Immature natural killer cell (primary cell): ENCODE data around the gene MIPEP. TPM values are rescaled to one million over a fixed set of nuclear protein-coding genes. Genes with fewer than 3 reads are reported as not detected.

ENCODE experiments used
- DNase-seq, 3 donors: peaks; one replicate each; pipeline ENCODE4 v3.0.0; 2022; ENCODE audit warnings: mixed read lengths in 1 of 3
- H3K27ac Mint-ChIP-seq, 6 donors: one replicate each; pipeline ENCODE4 v1.8.0; 2020; ENCODE audit warnings: mixed read lengths in 6 of 6, mild to moderate bottlenecking in 5 of 6, inconsistent platforms in 4 of 6, moderate library complexity in 3 of 6
- H3K27me3 Mint-ChIP-seq, 3 donors: one replicate each; pipeline ENCODE4 v1.8.0; 2020 to 2021; ENCODE audit warnings: low read depth in 3 of 3, mild to moderate bottlenecking in 3 of 3, mixed read lengths in 3 of 3, moderate library complexity in 3 of 3, inconsistent platforms in 1 of 3
- H3K36me3 Mint-ChIP-seq, 3 donors: one replicate each; pipeline ENCODE4 v1.8.0; 2020; ENCODE audit warnings: mixed read lengths in 3 of 3, inconsistent platforms in 2 of 3, mild to moderate bottlenecking in 2 of 3
- H3K4me1 Mint-ChIP-seq, 2 donors: one replicate each; pipeline ENCODE4 v1.8.0; 2020; ENCODE audit warnings: inconsistent platforms in 2 of 2, mild to moderate bottlenecking in 2 of 2, mixed read lengths in 2 of 2, moderate library complexity in 1 of 2
- H3K4me3 Mint-ChIP-seq, 5 donors: one replicate each; pipeline ENCODE4 v1.8.0; 2020; ENCODE audit warnings: mild to moderate bottlenecking in 5 of 5, mixed read lengths in 5 of 5, inconsistent platforms in 3 of 5, moderate library complexity in 3 of 5
- H3K9me3 Mint-ChIP-seq, 6 donors: one replicate each; pipeline ENCODE4 v1.8.0; 2020; ENCODE audit warnings: mild to moderate bottlenecking in 6 of 6, mixed read lengths in 6 of 6, inconsistent platforms in 4 of 6, moderate library complexity in 3 of 6
- polyA plus RNA-seq, 3 donors: library from polyadenylated mRNA; unstranded; fragments of 300-500 nt; fragmentation: Illumina TruSeq; gene quantifications; one replicate each; pipeline ENCODE4 v1.2.3, GENCODE V29; 2021

Gene MIPEP
- polyA plus RNA-seq, 3 donors from 2014 or later: 9.3 to 20.5 (median 14.3) TPM

DNA sequence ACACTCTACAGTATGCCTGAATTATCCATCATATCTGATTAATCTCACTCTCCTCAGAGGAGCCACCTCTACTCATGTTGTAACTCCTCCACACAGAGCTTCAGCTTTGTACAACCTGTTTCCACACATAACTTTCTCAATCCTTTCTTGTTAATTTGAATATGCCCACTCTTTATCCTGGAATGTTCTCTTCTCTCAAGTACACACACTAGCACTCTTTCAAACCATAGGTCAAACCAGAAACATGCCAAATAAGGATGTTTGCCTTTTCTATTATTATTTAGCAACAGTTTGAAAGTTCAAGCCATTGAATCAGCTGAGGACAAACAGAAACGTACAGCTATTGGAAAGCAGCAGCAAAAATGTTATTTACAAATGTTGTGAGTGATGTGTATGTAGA, 110.3 kb downstream of the MIPEP start:
- H3K4me1 Mint-ChIP-seq: peaks cover 3 to 10% of the 10 kb centered on the region in 2 donors
- H3K36me3 Mint-ChIP-seq: peaks cover 3 to 20% (median 9%) of the 10 kb centered on the region in 3 donors
- DNase-seq: no peak
- no peak overlapping the region for H3K27ac Mint-ChIP-seq
- no peaks in the 10 kb centered on the region for H3K27me3 Mint-ChIP-seq
- H3K4me3 Mint-ChIP-seq: no peak overlapping the region
- no peaks in the 10 kb centered on the region for H3K9me3 Mint-ChIP-seq

DNA sequence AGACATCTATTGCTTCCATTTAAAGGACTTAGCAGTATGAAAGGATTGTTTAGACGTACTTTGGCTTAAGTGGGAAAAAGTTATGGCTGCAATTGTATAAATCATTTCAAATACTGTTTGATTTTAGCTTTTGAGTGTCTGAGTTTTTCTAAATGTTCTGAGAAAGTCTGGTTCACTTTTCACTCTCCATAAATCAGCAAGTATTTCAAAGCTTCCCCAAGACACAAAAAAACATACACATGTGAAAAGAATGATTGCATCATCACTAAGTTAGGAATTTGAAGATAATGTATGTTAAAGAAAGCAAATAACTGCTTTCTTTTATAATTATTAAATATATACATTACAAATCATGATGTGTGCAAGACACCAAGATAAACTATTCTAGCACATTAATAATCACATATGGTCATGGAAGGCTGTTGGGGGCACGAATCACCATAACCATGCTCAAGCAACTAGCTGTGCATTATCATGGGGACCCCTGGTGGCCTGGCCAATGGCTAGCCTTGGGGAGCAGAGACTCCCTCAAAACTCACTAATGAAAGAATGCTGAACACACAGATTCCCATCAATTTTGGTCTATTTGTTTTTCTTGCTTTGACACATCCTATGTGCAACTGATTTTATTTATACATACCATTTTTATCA, 111.1 kb downstream of the MIPEP start:
- peaks cover 3 to 10% of the 10 kb centered on the region in 2 donors for H3K4me1 Mint-ChIP-seq
- peaks cover 3 to 14% (median 9%) of the 10 kb centered on the region in 3 donors for H3K36me3 Mint-ChIP-seq
- no peak overlapping the region for H3K4me3 Mint-ChIP-seq
- no peaks in the 10 kb centered on the region for H3K27me3 Mint-ChIP-seq
- DNase-seq: no peak
- H3K27ac Mint-ChIP-seq: no peak overlapping the region
- H3K9me3 Mint-ChIP-seq: no peaks in the 10 kb centered on the region

DNA sequence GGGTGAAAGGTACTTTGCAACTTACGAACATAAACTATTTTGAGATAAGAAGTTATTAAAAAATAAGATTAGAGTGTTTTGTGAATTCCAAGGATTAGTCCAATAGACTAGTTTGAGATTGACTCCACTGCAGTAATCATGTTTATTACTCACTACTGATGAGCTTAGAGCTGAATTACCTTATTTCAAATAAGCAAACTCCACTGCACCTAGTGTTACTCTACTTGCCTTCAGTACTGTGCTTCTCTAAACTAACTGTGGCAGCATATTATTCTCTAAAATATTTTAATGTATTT, 111.7 kb downstream of the MIPEP start:
- Mint-ChIP-seq H3K4me3 (no peak overlapping the region), H3K4me1 (peaks cover 3 to 10% of the 10 kb centered on the region in 2 donors), H3K9me3 (no peaks in the 10 kb centered on the region), H3K27me3 (no peaks in the 10 kb centered on the region), H3K36me3 (peaks cover 3 to 14% (median 8%) of the 10 kb centered on the region in 3 donors), H3K27ac (no peak overlapping the region)
- DNase-seq: no peak

DNA sequence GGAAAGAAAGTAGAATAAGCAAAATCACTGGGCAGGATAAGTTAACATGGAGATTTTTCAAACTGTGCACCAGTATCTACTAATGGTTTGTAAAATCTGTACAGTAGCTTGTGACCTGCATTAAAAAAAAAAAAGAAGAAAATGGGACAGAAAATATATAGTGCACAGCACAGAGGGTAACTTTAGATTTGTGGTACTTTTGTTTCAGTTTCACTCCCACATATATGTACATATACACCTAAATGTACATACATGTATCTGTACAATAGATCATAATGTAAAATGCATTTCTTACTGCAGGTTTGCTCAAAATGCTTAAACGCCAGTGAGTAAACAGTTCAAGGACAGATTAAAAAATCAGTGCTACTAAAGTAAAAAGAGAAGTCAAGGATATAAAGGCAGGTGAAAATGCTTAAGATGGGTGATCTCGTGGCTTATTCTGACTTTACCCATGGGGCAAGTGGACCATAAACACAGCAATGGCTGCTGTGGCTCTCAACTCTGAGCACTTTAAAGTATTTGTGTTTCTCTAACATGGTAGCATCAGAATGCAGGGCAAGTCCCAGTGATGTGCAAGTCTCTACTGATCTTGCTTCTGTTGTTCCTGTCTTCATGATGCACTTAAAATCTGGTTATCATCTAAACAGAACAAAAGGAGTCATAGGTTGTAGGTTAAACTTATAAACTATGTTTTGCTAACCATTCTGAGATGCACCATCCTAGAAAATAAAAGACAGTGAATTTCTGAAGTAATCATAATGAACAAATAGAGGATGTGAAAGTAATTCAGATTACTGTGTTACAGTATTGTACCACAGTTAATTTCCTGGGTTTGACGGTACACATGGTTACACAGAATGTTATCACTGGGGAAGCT, 112.3 kb downstream of the MIPEP start:
- Mint-ChIP-seq H3K9me3 (no peaks in the 10 kb centered on the region), H3K4me3 (no peak overlapping the region), H3K4me1 (peaks cover 3 to 10% of the 10 kb centered on the region in 2 donors), H3K27ac (no peak overlapping the region), H3K27me3 (no peaks in the 10 kb centered on the region), H3K36me3 (peaks cover 3 to 14% (median 4%) of the 10 kb centered on the region in 3 donors)
- DNase-seq: no peak

DNA sequence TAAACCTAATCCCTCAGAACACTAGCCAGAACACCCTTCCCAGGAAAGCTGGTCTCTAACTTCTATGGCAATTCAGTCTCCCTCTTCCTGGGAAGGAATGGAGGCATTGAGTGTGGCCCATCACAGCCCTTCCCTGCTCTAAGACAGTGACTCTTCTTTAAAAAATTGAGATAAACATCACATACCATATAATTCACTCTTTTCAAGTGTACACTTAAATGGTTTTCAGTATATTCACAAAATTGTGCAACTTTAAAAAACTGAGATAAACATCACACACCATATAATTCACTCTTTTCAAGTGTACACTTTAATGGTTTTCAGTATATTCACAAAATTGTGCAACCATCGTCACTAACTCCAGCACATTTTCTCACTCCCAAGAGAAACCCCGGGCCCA, 116.5 kb downstream of the MIPEP start:
- H3K36me3 Mint-ChIP-seq: peaks cover 0 to 9% (median 4%) of the 10 kb centered on the region in 3 donors
- DNase-seq: no peak
- H3K9me3 Mint-ChIP-seq: no peaks in the 10 kb centered on the region
- H3K4me3 Mint-ChIP-seq: no peak overlapping the region
- H3K27ac Mint-ChIP-seq: no peak overlapping the region
- no peaks in the 10 kb centered on the region for H3K27me3 Mint-ChIP-seq
- peaks cover 2 to 16% of the 10 kb centered on the region in 2 donors for H3K4me1 Mint-ChIP-seq

DNA sequence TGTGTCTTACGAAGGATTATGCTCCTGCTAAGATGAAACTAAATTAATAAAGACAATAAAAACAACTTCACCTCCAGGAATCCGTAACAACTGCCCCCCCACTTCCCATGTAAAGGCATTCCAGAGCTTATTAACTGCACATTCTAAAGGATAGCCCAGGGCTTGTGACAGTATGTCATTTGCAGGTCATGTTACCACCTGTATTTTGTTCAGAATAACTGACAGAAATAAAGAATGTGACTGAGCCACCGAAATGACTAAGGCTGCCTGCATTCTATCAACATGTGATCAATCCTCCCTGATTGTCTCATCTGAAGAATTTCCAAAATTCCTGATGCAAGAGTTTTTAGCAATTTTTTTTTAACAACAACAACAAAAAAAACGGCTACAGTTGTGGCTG, 117.2 kb downstream of the MIPEP start:
- Mint-ChIP-seq H3K4me3 (no peak overlapping the region), H3K4me1 (peaks cover 2 to 13% of the 10 kb centered on the region in 2 donors), H3K36me3 (peaks cover 0 to 9% (median 4%) of the 10 kb centered on the region in 3 donors), H3K9me3 (no peaks in the 10 kb centered on the region), H3K27me3 (no peaks in the 10 kb centered on the region), H3K27ac (no peak overlapping the region)
- DNase-seq: no peak

DNA sequence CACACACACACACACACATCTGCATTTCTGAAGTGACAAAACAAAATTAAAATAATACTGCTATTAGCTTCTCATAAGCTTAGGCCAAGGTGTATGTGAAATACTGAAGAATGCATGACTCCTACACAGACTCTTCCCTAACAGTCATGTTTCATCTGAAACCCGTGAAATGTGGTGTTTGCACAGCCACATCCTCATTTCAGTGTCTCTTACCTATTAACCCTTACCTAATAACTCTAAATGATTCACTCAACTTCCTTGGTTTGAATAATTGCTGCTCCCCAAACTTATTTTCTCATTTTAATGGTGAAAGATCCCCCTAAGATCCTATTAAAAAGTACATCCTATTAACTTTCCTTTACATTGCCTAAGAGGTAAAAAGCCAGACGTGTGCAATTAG, 117.6 kb downstream of the MIPEP start:
- Mint-ChIP-seq H3K36me3 (peaks cover 0 to 9% (median 4%) of the 10 kb centered on the region in 3 donors), H3K9me3 (no peaks in the 10 kb centered on the region), H3K4me1 (peaks cover 2 to 9% of the 10 kb centered on the region in 2 donors), H3K27me3 (no peaks in the 10 kb centered on the region), H3K4me3 (no peak overlapping the region), H3K27ac (no peak overlapping the region)
- no peak for DNase-seq

DNA sequence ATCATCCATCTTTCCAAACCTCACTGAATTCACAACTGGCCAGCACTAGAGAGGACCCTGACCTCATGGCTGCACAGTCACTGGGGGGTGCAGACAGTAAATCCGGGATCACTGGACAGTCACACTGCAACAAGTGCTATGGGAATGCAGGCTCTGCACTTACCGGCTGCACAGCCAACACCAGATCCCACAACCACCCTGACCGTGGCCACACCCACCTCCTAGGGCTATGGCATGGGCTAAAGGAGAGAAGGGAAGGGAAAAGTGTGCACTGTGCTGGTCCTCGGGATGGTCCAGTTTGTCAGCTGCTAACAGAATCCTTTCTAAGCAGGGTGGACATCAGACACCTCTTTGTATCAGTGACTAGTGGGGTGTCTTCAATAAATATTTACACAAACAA, 118.2 kb downstream of the MIPEP start:
- no peaks in the 10 kb centered on the region for H3K27me3 Mint-ChIP-seq

DNA sequence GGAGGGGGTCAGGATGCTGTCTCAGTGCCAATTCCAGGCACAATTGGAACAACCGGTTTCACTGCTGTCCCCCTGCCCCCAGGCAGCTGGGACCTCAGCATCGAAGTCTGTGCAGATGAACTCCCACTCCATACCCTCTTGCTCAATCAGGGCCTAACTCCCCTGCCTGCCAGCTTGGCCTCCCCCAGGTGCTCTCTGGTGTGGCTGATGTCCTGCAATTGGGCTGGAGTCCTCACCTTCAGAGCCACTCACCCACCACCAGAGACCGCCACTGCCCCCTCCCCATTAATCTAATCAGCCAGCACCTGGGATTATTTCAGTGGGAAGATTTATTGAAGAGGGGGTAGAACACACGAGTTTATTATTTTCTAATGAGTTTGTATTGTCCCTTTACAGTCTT, 118.8 kb downstream of the MIPEP start:
- Mint-ChIP-seq H3K36me3 (peaks cover 0 to 6% (median 3%) of the 10 kb centered on the region in 3 donors), H3K4me3 (no peak overlapping the region), H3K4me1 (peaks cover 2 to 6% of the 10 kb centered on the region in 2 donors), H3K9me3 (no peaks in the 10 kb centered on the region), H3K27ac (no peak overlapping the region), H3K27me3 (no peaks in the 10 kb centered on the region)
- DNase-seq: no peak

More for the DNA sequence above, 118.2 kb downstream of the MIPEP start:
- Mint-ChIP-seq H3K4me3 (no peak overlapping the region), H3K4me1 (peaks cover 2 to 6% of the 10 kb centered on the region in 2 donors), H3K9me3 (no peaks in the 10 kb centered on the region), H3K36me3 (peaks cover 2 to 6% (median 2%) of the 10 kb centered on the region in 3 donors), H3K27ac (no peak overlapping the region)
- no peak for DNase-seq

DNA sequence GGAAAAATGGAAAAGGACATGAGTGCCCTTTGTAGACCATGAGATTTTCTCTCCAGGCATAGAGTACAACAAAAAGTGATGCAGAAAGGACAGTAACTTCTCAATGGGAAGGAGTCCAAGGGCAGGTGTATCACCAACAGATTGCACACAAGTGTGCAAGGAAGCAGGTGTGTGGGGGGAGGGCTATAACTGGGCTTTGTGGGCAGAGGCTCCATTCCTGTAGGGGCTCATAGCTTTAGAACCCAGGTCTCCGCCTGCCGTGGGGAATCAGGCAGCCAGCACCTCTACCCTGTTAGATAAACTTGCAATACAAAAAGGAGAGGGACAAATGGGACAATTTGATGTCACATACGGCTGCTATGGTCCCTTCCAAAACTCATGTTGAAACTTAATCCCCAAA, 119.8 kb downstream of the MIPEP start:
- Mint-ChIP-seq H3K27ac (no peak overlapping the region), H3K4me3 (no peak overlapping the region), H3K9me3 (no peaks in the 10 kb centered on the region), H3K36me3 (peaks cover 0 to 3% (median 0%) of the 10 kb centered on the region in 3 donors), H3K4me1 (peaks cover 2 to 6% of the 10 kb centered on the region in 2 donors), H3K27me3 (no peaks in the 10 kb centered on the region)
- no peak for DNase-seq

DNA sequence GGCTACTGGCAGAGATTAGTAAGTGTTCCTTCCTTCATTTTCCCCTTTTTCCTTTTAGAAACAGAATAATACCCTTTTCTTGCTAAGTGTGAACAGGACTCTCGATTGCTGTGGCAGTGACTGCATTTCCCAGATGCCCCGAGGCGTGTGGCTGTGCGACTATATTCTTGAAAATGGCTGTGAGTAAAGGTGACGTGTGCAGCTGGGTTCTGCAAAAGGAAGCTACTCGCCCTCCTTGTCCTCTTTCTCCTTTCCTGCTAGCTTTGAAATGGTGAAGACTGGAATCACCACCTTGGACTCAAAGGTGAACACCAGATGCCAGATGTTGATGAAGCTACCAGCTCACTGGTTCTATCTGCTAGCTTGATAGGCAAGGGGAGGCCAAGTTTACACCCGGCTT, 121.4 kb downstream of the MIPEP start:
- no peak for DNase-seq
- no peak overlapping the region for H3K27ac Mint-ChIP-seq
- H3K27me3 Mint-ChIP-seq: no peaks in the 10 kb centered on the region
- no peak overlapping the region for H3K4me3 Mint-ChIP-seq
- peaks cover 0 to 3% (median 0%) of the 10 kb centered on the region in 3 donors for H3K36me3 Mint-ChIP-seq
- H3K9me3 Mint-ChIP-seq: no peaks in the 10 kb centered on the region
- H3K4me1 Mint-ChIP-seq: peaks cover 2 to 6% of the 10 kb centered on the region in 2 donors

DNA sequence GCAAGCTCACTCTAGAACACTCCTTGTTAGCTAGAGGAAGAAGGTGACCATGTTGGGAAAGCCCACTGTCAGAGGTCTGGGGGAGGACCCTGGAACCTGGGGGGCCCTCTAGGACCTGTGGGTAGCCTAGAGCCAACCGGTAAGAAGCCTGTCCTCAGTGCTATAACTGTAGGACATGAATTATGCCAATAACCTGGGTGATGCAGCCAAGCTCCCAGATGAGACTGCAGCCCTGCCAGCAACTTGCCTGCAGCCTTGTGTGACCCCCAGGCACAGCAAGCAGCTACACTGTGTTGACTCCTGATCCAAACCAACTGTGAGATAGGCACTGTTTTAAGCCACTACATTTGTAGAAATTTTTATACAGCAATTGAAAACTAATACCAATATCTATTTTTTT, 122.3 kb downstream of the MIPEP start:
- peaks cover 0 to 3% (median 0%) of the 10 kb centered on the region in 3 donors for H3K36me3 Mint-ChIP-seq
- no peak for DNase-seq
- H3K4me1 Mint-ChIP-seq: peaks cover 2 to 6% of the 10 kb centered on the region in 2 donors
- H3K27ac Mint-ChIP-seq: no peak overlapping the region
- H3K27me3 Mint-ChIP-seq: no peaks in the 10 kb centered on the region
- no peak overlapping the region for H3K4me3 Mint-ChIP-seq
- H3K9me3 Mint-ChIP-seq: no peaks in the 10 kb centered on the region

DNA sequence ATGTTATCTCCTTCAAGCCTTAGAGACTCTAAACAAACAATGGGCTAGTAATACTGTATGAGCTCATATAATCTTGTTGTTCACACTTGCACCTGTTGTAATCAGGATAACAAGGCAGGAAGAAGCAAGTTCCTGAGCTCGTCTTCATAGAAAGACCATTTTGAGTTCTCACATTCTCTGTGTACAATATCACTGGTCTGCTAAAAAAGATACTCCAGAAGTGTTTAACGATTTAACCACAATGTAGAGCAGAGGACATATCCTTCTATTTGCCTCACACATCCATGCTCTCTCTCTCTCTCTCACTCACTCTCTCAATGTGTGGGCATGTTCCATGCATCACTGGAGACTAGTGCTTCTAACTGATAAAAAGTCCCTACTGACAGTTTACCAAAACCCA, 122.9 kb downstream of the MIPEP start:
- no peaks in the 10 kb centered on the region for H3K9me3 Mint-ChIP-seq
- no peaks in the 10 kb centered on the region for H3K27me3 Mint-ChIP-seq
- H3K4me1 Mint-ChIP-seq: no peaks in the 10 kb centered on the region
- peaks cover 0 to 3% (median 0%) of the 10 kb centered on the region in 3 donors for H3K36me3 Mint-ChIP-seq
- H3K4me3 Mint-ChIP-seq: no peak overlapping the region
- DNase-seq: no peak
- H3K27ac Mint-ChIP-seq: no peak overlapping the region

DNA sequence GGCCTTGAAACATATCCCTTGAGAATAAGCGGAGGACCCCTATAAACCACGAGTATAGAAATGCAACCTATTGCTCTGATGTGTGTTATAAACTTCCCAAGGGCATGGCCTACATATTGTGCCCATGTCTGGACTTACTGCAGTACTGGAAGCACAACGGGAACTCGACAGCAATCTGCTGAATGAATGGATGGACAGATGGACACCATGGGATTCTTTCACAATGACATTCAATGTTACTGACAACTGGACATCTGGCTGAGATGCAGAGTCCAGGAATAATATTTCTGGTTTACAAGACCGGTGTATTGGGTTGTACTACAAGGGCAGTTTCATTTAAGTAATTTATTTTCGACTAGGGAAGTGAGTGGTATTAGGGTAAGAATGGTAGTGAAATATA, 123.7 kb downstream of the MIPEP start:
- H3K4me1 Mint-ChIP-seq: no peaks in the 10 kb centered on the region
- H3K27ac Mint-ChIP-seq: no peak overlapping the region
- H3K9me3 Mint-ChIP-seq: no peaks in the 10 kb centered on the region
- H3K27me3 Mint-ChIP-seq: no peaks in the 10 kb centered on the region
- no peak for DNase-seq
- no peak overlapping the region for H3K4me3 Mint-ChIP-seq
- H3K36me3 Mint-ChIP-seq: peaks cover 0 to 3% (median 0%) of the 10 kb centered on the region in 3 donors
